HG02678 (cell line): ENCODE data around the gene S100A1.
"Not testable (repeated sequence)": the region's sequence is repeated elsewhere in the genome, so short reads cannot be mapped to it uniquely, and the experiment has no call there.

Experiments
- ATAC-seq: cut with Tn5 transposase; IDR thresholded peaks from one replicate; pipeline ENCODE4 v1.9.1; 2021; ENCODE audit warnings: mild to moderate bottlenecking, moderate library complexity; ENCODE audit not compliant: unreplicated experiment

The S100A1 gene

DNA sequence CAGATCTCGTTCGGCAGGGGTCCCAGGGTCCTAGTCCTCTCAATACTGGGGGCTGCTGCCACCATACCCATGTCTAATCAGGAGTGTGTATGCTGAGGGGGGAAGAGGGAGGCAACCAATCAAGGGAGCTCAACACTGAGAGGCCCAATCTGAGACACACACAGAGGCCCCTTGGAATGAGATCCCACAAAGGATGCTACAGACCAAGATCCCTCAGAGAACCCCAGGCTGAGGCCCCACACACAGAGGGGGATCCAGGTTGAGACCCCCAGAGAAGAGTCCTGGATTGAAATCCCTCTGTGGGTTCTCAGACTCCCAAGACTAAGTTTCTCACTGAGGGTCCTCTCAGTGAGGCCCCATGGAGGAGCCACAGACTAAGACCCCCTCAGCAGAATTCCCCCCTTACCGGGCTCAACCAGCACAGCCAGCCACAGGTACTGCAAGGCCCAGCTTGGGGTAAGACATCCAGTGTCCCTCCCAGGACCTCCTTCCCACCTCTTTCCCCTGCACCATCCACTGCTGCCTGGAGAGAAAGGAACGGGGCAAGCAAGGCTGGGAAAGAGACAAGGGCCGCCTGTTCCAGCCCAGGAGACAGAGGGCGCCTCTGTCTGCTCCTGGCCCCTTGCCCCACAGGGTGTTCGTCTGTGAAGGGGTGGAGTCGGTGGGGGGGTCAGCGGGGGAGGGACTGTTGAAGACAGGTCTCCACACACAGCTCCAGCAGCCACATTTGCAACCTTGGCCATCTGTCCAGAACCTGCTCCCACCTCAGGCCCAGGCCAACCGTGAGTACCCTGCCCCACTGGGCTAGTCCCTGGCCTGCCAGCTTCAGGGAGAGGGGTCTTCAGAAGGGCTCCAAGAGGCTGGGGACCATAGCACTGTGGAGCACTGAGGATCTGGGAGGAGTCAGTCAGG lies at the start of gene S100A1:
TSS of gene S100A1 (plus strand) at position 720 of the 912 bp plus-strand sequence. CDS start 2,088 bp downstream, outside the sequence.
- no peak for ATAC-seq

DNA sequence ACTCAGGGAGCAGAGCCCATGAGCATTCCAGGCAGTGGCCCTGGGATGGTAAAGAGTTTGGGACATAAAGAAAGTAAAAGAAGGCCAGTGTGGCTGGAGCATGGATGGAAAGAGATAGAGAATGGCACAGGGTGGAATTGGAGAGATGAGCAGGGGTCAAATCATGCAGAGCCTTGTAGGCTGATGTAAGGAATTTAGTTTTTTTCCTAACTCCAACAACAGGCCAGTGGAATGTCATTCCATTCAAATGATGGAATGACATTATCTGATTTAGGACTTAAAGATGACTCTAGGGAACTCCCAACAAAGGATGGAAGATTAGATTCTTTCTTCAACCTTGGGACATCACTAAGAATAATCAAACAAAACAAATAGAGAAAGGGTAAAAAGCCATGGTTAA lies 49.7 kb upstream of the S100A1 start:
- ATAC-seq, result no peak

DNA sequence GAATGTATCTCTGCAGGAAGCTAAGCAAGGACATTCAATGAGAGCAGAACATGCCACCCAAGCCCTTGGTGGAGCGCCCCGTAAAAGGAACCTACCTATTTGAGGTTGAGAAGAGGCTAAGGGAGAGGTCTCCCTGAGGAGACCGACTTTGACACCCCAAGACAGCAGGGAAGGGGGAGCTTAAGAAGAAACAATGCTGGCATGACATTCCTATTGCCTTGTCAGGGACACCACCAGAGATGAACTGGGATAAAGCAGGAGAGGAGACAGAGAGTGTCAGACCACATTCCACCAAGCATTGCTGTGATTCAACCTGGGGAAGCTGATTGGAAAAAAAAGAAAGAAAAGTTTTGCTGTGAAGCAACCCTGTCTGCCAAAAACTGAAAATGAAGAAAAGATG lies 49.3 kb upstream of the S100A1 start:
- ATAC-seq, result no peak

DNA sequence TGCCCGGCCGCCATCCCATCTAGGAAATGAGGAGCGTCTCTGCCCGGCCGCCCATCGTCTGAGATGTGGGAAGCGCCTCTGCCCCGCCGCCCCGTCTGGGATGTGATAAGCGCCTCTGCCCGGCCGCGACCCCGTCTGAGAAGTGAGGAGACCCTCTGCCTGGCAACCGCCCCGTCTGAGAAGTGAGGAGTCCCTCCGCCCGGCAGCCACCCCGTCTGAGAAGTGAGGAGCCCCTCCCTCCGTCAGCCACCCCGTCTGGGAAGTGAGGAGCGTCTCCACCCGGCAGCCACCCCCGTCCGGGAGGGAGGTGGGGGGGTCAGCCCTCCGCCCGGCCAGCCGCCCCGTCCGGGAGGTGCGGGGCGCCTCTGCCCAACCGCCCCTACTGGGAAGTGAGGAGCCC lies 45.4 kb upstream of the S100A1 start:
- ATAC-seq, result not testable (repeated sequence)

DNA sequence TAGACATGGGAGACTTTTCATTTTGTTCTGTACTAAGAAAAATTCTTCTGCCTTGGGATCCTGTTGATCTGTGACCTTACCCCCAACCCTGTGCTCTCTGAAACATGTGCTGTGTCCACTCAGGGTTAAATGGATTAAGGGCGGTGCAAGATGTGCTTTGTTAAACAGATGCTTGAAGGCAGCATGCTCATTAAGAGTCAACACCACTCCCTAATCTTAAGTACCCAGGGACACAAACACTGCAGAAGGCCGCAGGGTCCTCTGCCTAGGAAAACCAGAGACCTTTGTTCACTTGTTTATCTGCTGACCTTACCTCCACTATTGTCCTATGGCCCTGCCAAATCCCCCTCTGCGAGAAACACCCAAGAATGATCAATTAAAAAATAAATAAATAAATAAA lies 44.7 kb upstream of the S100A1 start:
- not testable (repeated sequence) for ATAC-seq

GRCh38 chr1:153583976-153584375 lies 44.3 kb upstream of the S100A1 start:
- no peak for ATAC-seq

DNA sequence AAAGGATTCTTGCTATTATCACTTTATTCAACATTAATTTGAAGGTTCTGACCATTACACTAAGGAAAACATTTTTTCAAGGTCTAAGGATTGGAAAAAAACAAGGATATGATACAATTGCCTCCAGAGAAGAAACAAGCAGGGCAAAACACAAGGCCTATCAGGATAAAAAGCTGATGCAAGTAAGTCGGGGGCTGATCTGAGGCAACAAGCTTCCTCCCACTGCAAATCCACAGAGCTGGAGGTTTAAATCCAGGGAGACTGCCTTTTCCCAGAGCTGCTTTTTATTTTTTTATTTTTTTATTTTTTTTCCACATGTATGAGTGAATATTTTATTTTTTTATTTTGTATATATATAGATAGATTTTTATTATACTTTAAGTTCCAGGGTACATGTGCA lies 43.2 kb upstream of the S100A1 start:
- ATAC-seq, result no peak

DNA sequence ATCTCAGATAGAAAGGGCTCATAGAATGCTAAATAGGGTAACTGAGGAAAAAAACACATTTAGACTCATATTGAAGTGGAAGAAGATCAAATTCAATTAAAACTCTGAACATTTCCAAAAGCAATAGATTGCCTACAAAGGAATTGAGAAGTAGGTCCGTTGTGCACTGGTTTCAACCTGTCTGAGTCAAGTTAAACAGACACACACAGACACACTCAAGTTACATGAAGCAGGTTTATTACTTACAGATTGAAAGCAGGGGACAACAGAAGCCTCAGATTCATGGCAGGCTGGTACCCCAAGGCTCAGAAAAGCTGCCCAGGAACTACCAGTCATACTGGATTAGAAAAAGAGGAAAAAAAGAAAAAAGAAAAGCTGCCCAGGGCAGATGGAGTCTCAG lies 41.9 kb upstream of the S100A1 start:
- no peak for ATAC-seq

DNA sequence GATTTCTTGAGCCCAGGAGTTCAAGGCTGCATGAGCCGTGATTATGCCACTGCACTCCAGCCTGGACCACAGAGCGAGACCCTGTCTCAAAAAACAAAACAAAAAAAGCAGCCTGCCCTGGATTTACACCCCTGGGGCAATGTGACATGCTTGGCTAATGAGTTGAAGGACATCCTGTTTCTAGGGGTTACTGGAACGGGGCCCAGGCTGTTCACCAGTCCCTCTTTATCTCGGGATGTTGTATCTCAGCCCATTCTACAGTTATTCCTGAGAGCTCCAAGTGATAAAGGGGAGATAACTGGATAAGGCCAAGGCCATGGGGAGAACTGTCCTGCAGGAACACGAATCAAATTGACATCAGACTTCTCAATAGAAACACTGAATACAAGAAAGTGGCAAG lies 40.9 kb upstream of the S100A1 start:
- no peak for ATAC-seq

DNA sequence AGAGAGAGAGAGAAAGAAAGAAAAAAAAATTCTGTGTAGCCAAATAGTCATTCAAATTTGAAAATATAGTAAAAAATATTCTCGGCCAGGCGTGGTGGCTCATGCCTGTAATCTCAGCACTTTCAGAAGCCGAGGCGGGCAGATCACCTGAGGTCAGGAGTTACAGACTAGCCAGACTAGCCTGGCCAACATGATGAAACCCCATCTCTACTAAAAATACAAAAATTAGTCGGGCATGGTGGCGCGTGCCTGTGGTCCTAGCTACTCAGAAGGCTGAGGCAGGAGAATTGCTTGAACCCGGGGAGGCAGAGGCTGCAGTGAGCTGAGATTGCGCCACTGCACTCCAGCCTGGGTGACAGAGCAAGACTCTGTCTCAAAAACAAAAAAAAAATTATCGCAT lies 40.2 kb upstream of the S100A1 start:
- ATAC-seq, result not testable (repeated sequence)

- ATAC-seq, result no peak
Observed at GRCh38 chr1:153588482-153588881, 39.8 kb upstream of the S100A1 start.

GRCh38 chr1:153592748-153593147 lies 35.5 kb upstream of the S100A1 start:
- no peak for ATAC-seq

DNA sequence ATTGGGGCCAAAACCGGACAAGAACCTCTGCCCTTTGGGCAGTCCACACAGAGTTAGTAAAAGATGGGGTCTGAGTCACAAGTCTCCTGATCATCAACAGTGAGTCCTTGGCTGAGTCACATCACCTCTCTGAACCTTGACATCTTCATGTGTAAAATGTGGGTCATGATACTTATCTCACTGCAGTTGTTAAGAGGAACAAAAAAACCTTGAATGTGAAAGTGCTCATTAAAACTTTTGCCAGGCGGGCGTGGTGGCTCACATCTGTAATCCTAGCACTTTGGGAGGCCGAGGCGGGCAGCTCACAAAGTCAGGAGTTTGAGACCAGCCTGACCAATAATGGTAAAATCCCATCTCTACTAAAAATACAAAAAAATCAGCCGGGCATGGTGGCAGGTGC lies 31.0 kb upstream of the S100A1 start:
- no peak for ATAC-seq

DNA sequence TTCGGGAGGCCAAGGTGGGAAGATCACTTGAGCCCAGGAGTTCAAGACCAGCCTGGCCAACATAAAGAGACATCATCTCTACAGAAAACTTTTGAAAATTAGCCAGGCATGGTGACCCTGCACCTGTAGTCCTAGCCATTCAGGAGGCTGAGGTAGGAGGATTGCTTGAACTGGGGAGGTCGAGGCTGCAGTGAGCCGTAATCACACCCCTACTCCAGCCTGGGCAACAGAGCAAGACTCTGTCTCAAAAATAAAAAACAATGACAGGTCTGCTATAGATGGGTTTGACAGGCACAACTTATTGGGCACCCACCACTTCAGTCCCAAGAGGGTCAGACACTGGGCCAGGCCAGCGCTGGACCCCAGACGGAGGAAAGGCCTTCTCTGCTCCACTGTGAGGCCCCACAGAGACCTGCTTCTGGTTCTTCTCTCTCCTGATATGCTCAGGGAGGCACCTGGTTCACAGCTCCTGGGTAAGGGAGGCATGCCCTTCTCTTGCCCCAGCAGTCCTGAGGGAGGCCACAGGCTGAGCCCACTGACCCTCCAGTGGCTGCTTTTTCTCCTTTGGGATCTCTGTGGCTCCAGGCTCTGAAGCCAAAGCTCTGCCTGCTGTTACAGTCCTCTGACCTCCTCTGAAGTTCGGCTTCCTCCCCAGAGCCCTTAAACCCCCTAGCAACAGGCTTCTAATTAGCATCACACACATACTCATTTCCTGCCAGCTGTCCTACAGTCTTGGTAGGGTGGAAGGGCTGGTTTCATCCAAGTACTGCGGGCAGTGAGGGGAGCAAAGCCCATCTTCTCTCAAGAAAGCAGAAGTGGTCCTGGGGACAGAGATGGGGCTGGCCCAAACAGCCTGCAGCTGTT lies 29.7 kb upstream of the S100A1 start:
- peak; percentile 98 for ATAC-seq

GRCh38 chr1:153599847-153600246 lies 28.4 kb upstream of the S100A1 start:
- no peak for ATAC-seq

- ATAC-seq, result no peak
Observed at GRCh38 chr1:153602749-153603148, 25.5 kb upstream of the S100A1 start.

GRCh38 chr1:153606194-153606593 lies 22.0 kb upstream of the S100A1 start:
- ATAC-seq, result no peak

DNA sequence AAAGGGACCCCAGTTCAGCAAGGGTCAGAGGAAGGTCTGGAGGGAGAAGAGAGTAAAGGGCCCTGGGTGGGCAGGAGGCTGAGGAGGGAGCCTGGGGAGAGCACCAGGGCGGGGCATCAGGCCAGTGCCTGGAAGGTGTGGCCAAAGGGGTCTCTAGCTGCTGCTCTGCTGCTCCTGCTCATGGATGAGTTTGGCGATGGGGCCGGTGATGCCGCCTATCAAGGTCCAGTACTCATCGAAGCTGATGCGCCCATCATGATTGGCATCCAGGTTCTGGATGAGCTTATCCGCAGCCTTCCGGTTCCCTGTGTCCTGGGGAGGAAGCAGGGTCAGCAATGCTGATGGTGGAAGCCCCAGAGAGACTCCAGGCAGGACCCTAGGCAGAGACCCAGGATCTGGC lies 20.9 kb upstream of the S100A1 start:
- no peak for ATAC-seq

GRCh38 chr1:153608089-153608682 lies 20.0 kb upstream of the S100A1 start:
- no peak for ATAC-seq

GRCh38 chr1:153608742-153609584 lies 19.3 kb upstream of the S100A1 start:
- ATAC-seq, result no peak

GRCh38 chr1:153609585-153609907 lies 18.7 kb upstream of the S100A1 start:
- ATAC-seq, result no peak
